ENCODE measurements around the gene ZNF865. TPM values are rescaled to one million over a fixed set of nuclear protein-coding genes. Genes with fewer than 3 reads are reported as not detected.

Gene ZNF865
- total and polyA plus RNA-seq, 10 of the 15 experiments (the other 5 are each of a cell fraction or from before 2014, with no cell fraction given), result 0.02 to 18.3 (median 0.90) TPM

GRCh38 chr19:55584871-55585270 is 20.6 kb upstream of the ZNF865 start:
- Histone ChIP-seq H3K36me3 (ENCODE audit: control insufficient read depth in 2 of 2, insufficient read depth in 2 of 2, low read length in 1 of 2) (no peaks in the 10 kb centered on the region), H3K4me1 (ENCODE audit: control insufficient read depth, insufficient read depth, low read length) (peaks cover 7% of the 10 kb centered on the region), H3K9ac (ENCODE audit: control insufficient read depth, insufficient read depth, low read length) (no peak overlapping the region), H3K27ac (ENCODE audit: control insufficient read depth, insufficient read depth) (no peak overlapping the region), H3K79me2 (ENCODE audit: control insufficient read depth, insufficient read depth, low read length) (peaks cover 8% of the 10 kb centered on the region), H4K20me1 (ENCODE audit: control insufficient read depth, insufficient read depth) (no peaks in the 10 kb centered on the region), H3K27me3 (replicated peaks in 1 of 2; ENCODE audit: control insufficient read depth in 2 of 2, insufficient read depth in 2 of 2, low read length in 1 of 2) (no peaks in the 10 kb centered on the region), H2AFZ (ENCODE audit: control insufficient read depth, low read depth, low read length) (no peak overlapping the region), H3K4me3 (no peak overlapping the region), H3K4me2 (ENCODE audit: control insufficient read depth, insufficient read depth) (no peak overlapping the region), H3K9me3 (replicated peaks; ENCODE audit: control insufficient read depth, insufficient read depth, low read length) (no peaks in the 10 kb centered on the region)
- no peak for DNase-seq (ENCODE audit: low read depth, low spot score)
- ChIA-PET CTCF (no interaction called here), POLR2A (interaction anchor here (0.7 kb wide), 1 partner anchor 246 kb away, joined by 4 read pairs; no protein-coding TSS in a partner anchor), RAD21 (ENCODE audit: unreplicated experiment) (no interaction called here), SMC1A (ENCODE audit: uncharacterized antibody, unreplicated experiment) (interaction anchor here (1.4 kb wide), 1 partner anchor 48 kb away, joined by 3 read pairs; no protein-coding TSS in a partner anchor)
- intact Hi-C loops (cut with micrococcal nuclease; ENCODE audit: unreplicated experiment) (no loop called here), in situ Hi-C loops (cut with MboI) (no loop called here)
- 73% methylated on average over 11 of the region's 11 CpGs for WGBS (ENCODE audit: insufficient coverage, insufficient replicate concordance, low lambda C conversion rate, missing lambda C conversion rate)
- ATAC-seq, result no peak
- FAIRE-seq, result no peak
- no peak for TF ChIP-seq MYC (IDR thresholded peaks at IDR 0.05; ENCODE audit: insufficient read depth, insufficient read length, insufficient replicate concordance, low read length, severe bottlenecking)
- TF ChIP-seq USF2 (IDR thresholded peaks at IDR 0.05; ENCODE audit: borderline replicate concordance, low read depth, low read length), result no peak
- no TSS peak for BruUV-seq (replicated peaks)

DNA sequence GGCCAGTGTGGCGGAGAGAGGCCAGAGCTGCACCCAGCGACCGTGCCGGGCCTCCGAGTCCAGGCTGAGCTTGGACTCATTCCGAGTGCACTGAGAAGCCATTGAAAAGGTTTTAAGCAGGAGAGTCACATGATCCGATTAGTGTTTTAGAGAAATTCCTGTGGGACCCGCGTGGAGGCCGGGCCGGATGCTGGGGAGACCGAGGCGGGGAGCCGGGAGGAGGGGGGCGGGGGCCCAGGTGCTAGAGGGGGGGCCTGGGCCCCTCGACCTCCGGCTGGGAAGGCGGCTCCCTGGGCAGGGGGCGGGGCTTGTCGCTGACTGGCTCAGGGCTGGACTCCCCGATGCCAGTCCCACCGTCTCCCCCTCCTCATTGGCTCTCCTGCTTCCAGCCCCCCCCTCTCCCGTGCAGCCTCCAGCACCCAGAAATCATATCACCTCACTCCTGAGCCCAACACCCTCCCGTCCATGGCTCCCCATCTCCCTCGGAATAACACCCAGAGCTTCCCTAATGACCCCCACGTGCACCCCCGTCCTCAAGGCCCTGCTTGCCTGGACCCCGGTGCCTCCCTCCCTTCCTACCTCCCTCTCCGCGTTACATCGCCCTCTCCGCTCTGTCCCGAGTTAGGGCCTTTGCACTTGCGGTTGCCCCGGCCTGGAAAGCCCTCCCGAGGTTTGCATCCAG is 19.6 kb upstream of the ZNF865 start:
- no peaks in the 10 kb centered on the region for H3K27me3 ChIP-seq (replicated peaks in 1 of 2; ENCODE audit: control insufficient read depth in 2 of 2, insufficient read depth in 2 of 2, low read length in 1 of 2)
- H2AFZ ChIP-seq (ENCODE audit: control insufficient read depth, low read depth, low read length), result peak overlapping the region; percentile 59
- POLR2A ChIA-PET, result no interaction called here
- peak overlapping the region; percentile 40 for H3K4me2 ChIP-seq (ENCODE audit: control insufficient read depth, insufficient read depth)
- no peak overlapping the region for H3K27ac ChIP-seq (ENCODE audit: control insufficient read depth, insufficient read depth)
- BruUV-seq (replicated peaks), result no TSS peak
- no peaks in the 10 kb centered on the region for H3K36me3 ChIP-seq (ENCODE audit: control insufficient read depth in 2 of 2, insufficient read depth in 2 of 2, low read length in 1 of 2)
- CTCF ChIA-PET, result interaction anchor here (1.1 kb wide), 1 partner anchor 21 kb away, joined by 4 read pairs; no protein-coding TSS in a partner anchor
- RAD21 ChIA-PET (ENCODE audit: unreplicated experiment), result no interaction called here
- H3K79me2 ChIP-seq (ENCODE audit: control insufficient read depth, insufficient read depth, low read length), result peaks cover 2% of the 10 kb centered on the region; the same call in 1 of the 2 replicates
- peak overlapping the region; percentile 36; the same call in 1 of the 2 replicates for H3K4me3 ChIP-seq
- intact Hi-C loops (cut with micrococcal nuclease; ENCODE audit: unreplicated experiment) (no loop called here), in situ Hi-C loops (cut with MboI) (no loop called here)
- no peaks in the 10 kb centered on the region for H4K20me1 ChIP-seq (ENCODE audit: control insufficient read depth, insufficient read depth)
- ATAC-seq, result peak; percentile 32
- DNase-seq (ENCODE audit: low read depth, low spot score), result no peak
- SMC1A ChIA-PET (ENCODE audit: uncharacterized antibody, unreplicated experiment), result interaction anchor here (0.6 to 2.4 kb wide), 2 partner anchors 20 to 363 kb away, joined by 3 to 6 read pairs; partner anchors contain the start of gene ZNF865
- 16% methylated on average over 20 of the region's 36 CpGs for WGBS (ENCODE audit: insufficient coverage, insufficient replicate concordance, low lambda C conversion rate, missing lambda C conversion rate)
- no peak for FAIRE-seq
- no peaks in the 10 kb centered on the region for H3K9me3 ChIP-seq (replicated peaks; ENCODE audit: control insufficient read depth, insufficient read depth, low read length)
- peaks cover 7% of the 10 kb centered on the region for H3K4me1 ChIP-seq (ENCODE audit: control insufficient read depth, insufficient read depth, low read length)
- no peak overlapping the region for H3K9ac ChIP-seq (ENCODE audit: control insufficient read depth, insufficient read depth, low read length)
- TF ChIP-seq PBX3 (IDR thresholded peaks at IDR 0.05; ENCODE audit: insufficient replicate concordance, low read depth, low read length) (peak; percentile 86), SP1 (IDR thresholded peaks at IDR 0.05; ENCODE audit: low read depth, low read length) (peak; percentile 63), NFYB (IDR thresholded peaks at IDR 0.05; ENCODE audit: insufficient read depth, low read depth, low read length) (peak; percentile 68; the same call in 1 of the 2 replicates), PKNOX1 (IDR thresholded peaks at IDR 0.05) (peak; percentile 93), BHLHE40 (IDR thresholded peaks at IDR 0.05; ENCODE audit: borderline replicate concordance in 1 of 2, low read depth in 2 of 2, low read length in 1 of 2) (peak in 1 of 2 experiments; percentile 64; a peak in 2 of 4 replicates), NR2C2 (IDR thresholded peaks at IDR 0.05; ENCODE audit: borderline replicate concordance, control insufficient read depth, insufficient read length, low read depth) (no peak)
- TF ChIP-seq, protein P1, sequence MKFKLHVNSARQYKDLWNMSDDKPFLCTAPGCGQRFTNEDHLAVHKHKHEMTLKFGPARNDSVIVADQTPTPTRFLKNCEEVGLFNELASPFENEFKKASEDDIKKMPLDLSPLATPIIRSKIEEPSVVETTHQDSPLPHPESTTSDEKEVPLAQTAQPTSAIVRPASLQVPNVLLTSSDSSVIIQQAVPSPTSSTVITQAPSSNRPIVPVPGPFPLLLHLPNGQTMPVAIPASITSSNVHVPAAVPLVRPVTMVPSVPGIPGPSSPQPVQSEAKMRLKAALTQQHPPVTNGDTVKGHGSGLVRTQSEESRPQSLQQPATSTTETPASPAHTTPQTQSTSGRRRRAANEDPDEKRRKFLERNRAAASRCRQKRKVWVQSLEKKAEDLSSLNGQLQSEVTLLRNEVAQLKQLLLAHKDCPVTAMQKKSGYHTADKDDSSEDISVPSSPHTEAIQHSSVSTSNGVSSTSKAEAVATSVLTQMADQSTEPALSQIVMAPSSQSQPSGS (IDR thresholded peaks at IDR 0.05; ENCODE audit: low read length), result no peak
